ENCODE data around the gene PIK3CB.

PIK3CB gene

DNA sequence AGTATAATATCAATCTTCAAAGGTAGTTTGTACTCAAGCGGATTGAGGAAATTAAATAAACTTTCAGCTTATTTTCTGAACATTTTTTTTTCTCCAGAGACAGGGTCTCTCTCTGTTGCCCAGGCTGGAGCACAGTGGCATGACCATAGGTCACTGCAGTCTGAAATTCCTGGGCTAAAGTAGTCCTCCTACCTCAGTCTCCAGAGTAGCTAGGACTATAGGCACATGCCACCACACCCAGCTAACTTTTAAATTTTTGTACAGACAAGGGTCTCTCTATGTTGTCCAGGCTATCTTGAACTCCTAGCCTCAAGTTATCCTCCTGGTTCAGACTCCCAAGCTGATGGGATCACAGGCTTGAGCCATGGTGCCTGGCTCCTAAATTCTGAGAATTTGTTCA is 129.1 kb downstream of the PIK3CB start:
- Histone ChIP-seq H3K9me3 (ENCODE audit: control insufficient read depth, insufficient read depth, low read depth, low read length) (no peaks in the 10 kb centered on the region), H3K36me3 (ENCODE audit: control insufficient read depth in 2 of 2, insufficient read depth in 1 of 2, low read length in 2 of 2) (peaks cover 0 to 12% of the 10 kb centered on the region in 2 experiments; a peak in 1 of 3 replicates), H3K4me3 (ENCODE audit: low read depth, low read length) (no peak overlapping the region), H3K27ac (ENCODE audit: extremely low read depth, low read depth, low read length) (no peak overlapping the region), H3K4me1 (ENCODE audit: control insufficient read depth, insufficient read depth, low read length) (no peaks in the 10 kb centered on the region)
- CTCF ChIA-PET = interaction anchor here (0.8 to 7.8 kb wide), 2 partner anchors 110 to 211 kb away, joined by 4 to 66 read pairs; no protein-coding TSS in a partner anchor
- POLR2A ChIA-PET = no interaction called here
- no peak for TF ChIP-seq ZNF341 (tag by site-specific recombination; IDR thresholded peaks at IDR 0.05; ENCODE audit: low read depth)
- TF ChIP-seq, protein P1, sequence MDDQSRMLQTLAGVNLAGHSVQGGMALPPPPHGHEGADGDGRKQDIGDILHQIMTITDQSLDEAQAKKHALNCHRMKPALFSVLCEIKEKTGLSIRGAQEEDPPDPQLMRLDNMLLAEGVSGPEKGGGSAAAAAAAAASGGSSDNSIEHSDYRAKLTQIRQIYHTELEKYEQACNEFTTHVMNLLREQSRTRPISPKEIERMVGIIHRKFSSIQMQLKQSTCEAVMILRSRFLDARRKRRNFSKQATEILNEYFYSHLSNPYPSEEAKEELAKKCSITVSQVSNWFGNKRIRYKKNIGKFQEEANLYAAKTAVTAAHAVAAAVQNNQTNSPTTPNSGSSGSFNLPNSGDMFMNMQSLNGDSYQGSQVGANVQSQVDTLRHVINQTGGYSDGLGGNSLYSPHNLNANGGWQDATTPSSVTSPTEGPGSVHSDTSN (CRISPR knock-in tag; IDR thresholded peaks at IDR 0.05) = no peak
- TF ChIP-seq ZNF610 (tag by site-specific recombination; IDR thresholded peaks at IDR 0.05; ENCODE audit: borderline replicate concordance) = no peak
- TF ChIP-seq, protein P2, sequence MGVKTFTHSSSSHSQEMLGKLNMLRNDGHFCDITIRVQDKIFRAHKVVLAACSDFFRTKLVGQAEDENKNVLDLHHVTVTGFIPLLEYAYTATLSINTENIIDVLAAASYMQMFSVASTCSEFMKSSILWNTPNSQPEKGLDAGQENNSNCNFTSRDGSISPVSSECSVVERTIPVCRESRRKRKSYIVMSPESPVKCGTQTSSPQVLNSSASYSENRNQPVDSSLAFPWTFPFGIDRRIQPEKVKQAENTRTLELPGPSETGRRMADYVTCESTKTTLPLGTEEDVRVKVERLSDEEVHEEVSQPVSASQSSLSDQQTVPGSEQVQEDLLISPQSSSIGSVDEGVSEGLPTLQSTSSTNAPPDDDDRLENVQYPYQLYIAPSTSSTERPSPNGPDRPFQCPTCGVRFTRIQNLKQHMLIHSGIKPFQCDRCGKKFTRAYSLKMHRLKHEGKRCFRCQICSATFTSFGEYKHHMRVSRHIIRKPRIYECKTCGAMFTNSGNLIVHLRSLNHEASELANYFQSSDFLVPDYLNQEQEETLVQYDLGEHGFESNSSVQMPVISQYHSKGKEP (tag by site-specific recombination; IDR thresholded peaks at IDR 0.05) = no peak
- TF ChIP-seq, protein P3, sequence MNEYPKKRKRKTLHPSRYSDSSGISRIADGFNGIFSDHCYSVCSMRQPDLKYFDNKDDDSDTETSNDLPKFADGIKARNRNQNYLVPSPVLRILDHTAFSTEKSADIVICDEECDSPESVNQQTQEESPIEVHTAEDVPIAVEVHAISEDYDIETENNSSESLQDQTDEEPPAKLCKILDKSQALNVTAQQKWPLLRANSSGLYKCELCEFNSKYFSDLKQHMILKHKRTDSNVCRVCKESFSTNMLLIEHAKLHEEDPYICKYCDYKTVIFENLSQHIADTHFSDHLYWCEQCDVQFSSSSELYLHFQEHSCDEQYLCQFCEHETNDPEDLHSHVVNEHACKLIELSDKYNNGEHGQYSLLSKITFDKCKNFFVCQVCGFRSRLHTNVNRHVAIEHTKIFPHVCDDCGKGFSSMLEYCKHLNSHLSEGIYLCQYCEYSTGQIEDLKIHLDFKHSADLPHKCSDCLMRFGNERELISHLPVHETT (tag by site-specific recombination; IDR thresholded peaks at IDR 0.05) = no peak
- TF ChIP-seq ZNF707 (tag by site-specific recombination; IDR thresholded peaks at IDR 0.05) = no peak
- TF ChIP-seq, protein P4, sequence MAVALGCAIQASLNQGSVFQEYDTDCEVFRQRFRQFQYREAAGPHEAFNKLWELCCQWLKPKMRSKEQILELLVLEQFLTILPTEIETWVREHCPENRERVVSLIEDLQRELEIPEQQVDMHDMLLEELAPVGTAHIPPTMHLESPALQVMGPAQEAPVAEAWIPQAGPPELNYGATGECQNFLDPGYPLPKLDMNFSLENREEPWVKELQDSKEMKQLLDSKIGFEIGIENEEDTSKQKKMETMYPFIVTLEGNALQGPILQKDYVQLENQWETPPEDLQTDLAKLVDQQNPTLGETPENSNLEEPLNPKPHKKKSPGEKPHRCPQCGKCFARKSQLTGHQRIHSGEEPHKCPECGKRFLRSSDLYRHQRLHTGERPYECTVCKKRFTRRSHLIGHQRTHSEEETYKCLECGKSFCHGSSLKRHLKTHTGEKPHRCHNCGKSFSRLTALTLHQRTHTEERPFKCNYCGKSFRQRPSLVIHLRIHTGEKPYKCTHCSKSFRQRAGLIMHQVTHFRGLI (tag by site-specific recombination; IDR thresholded peaks at IDR 0.05) = no peak
- no peak for TF ChIP-seq ZNF114 (tag by site-specific recombination; IDR thresholded peaks at IDR 0.05)

DNA sequence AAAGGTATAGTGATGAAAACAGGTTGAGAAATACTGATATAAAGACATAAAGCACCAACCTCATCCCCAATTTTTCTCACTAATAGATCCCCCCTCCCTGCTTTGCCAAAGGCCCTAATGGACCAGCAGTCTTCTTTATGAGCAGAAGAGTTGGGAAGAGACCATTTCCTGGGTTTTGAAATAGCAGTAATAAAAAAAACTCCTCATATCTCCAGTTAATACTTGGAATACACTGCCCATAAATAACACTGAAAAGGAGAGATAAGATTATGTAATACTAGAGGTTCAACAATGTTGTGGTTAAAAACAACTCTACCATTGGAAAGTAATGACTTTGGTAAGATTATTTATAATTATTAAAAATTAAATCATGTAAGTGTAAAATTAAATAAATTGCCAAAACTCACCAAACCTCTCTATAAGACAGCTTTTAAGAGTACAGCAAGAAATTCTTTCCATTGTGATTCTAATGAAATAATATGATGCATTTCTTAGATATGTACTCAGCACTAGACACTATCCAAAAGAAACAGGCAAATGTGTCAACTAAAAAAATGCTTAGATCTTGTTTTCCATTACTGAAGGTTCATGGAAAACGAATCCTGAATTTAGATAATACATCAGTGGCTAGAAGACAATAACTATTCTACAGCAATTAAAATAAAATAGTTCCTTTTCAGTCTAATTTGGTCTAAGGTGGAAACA is 137.9 kb downstream of the PIK3CB start:
- H3K4me3 ChIP-seq (ENCODE audit: low read depth, low read length) = no peak overlapping the region

DNA sequence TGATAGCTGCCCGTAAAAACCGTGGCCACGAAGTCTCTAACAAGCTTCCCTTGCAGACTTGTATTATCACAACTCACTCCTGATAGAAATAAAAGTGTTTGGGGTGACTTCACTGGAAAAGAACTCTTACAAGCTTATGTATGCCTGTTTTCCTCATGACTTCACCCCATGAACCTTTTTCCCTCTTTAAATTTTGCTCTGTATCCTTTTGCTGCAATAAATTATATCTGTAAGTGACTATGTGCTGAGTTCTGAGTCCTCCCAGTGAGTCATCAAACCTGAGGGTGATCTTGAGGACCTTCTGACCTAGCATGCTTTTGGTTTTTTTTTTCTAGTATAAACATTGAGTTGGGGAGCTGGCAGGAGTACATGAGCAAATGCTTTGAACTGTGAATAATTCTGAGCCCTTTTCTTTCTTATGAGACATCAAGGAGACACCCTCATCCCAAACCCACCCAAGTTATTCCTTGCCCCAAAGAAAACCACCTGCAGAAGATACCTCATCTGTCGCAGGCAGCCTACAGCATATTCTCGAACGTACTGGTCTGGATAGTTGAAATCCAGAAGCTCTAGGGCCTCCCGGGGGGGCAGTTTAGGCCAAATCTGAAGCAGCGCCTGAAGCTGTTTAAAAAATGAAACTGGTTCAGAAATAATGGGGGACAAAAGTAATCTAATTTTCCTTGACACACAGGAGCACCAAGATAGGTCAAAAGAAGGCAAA is 140.3 kb downstream of the PIK3CB start:
- H3K4me1 ChIP-seq (ENCODE audit: control insufficient read depth, insufficient read depth, low read length) = peaks cover 10% of the 10 kb centered on the region
- H3K4me3 ChIP-seq (ENCODE audit: low read depth, low read length) = no peak overlapping the region
- peaks cover 0 to 4% of the 10 kb centered on the region in 2 experiments; a peak in 2 of 3 replicates for H3K36me3 ChIP-seq (ENCODE audit: control insufficient read depth in 2 of 2, insufficient read depth in 1 of 2, low read length in 2 of 2)
- no peaks in the 10 kb centered on the region for H3K9me3 ChIP-seq (ENCODE audit: control insufficient read depth, insufficient read depth, low read depth, low read length)
- POLR2A ChIA-PET = interaction anchor here (0.7 to 1.8 kb wide), 4 partner anchors 73 to 221 kb away, joined by 3 to 9 read pairs (median 6); partner anchors contain the start of genes CEP70 and FAIM
- CTCF ChIA-PET = interaction anchor here (0.6 to 4.5 kb wide), 6 partner anchors 21 to 635 kb away, joined by 3 to 43 read pairs (median 4); no protein-coding TSS in a partner anchor
- H3K27ac ChIP-seq (ENCODE audit: extremely low read depth, low read depth, low read length) = no peak overlapping the region
- TF ChIP-seq, protein P5, sequence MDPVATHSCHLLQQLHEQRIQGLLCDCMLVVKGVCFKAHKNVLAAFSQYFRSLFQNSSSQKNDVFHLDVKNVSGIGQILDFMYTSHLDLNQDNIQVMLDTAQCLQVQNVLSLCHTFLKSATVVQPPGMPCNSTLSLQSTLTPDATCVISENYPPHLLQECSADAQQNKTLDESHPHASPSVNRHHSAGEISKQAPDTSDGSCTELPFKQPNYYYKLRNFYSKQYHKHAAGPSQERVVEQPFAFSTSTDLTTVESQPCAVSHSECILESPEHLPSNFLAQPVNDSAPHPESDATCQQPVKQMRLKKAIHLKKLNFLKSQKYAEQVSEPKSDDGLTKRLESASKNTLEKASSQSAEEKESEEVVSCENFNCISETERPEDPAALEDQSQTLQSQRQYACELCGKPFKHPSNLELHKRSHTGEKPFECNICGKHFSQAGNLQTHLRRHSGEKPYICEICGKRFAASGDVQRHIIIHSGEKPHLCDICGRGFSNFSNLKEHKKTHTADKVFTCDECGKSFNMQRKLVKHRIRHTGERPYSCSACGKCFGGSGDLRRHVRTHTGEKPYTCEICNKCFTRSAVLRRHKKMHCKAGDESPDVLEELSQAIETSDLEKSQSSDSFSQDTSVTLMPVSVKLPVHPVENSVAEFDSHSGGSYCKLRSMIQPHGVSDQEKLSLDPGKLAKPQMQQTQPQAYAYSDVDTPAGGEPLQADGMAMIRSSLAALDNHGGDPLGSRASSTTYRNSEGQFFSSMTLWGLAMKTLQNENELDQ (tag by site-specific recombination; IDR thresholded peaks at IDR 0.05; ENCODE audit: low read depth) = no peak
- TF ChIP-seq KLF9 (tag by site-specific recombination; IDR thresholded peaks at IDR 0.05; ENCODE audit: low read depth) = no peak
- no peak for TF ChIP-seq ZNF585B (tag by site-specific recombination; IDR thresholded peaks at IDR 0.05)
- TF ChIP-seq, protein P6, sequence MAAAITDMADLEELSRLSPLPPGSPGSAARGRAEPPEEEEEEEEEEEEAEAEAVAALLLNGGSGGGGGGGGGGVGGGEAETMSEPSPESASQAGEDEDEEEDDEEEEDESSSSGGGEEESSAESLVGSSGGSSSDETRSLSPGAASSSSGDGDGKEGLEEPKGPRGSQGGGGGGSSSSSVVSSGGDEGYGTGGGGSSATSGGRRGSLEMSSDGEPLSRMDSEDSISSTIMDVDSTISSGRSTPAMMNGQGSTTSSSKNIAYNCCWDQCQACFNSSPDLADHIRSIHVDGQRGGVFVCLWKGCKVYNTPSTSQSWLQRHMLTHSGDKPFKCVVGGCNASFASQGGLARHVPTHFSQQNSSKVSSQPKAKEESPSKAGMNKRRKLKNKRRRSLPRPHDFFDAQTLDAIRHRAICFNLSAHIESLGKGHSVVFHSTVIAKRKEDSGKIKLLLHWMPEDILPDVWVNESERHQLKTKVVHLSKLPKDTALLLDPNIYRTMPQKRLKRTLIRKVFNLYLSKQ (tag by site-specific recombination; IDR thresholded peaks at IDR 0.05; ENCODE audit: borderline replicate concordance) = no peak
- TF ChIP-seq ZNF266 (tag by site-specific recombination; IDR thresholded peaks at IDR 0.05; ENCODE audit: low read depth) = no peak
- no peak for TF ChIP-seq HOXD13 (CRISPR knock-in tag; IDR thresholded peaks at IDR 0.05; ENCODE audit: borderline replicate concordance)
- TF ChIP-seq ZNF629 (tag by site-specific recombination; IDR thresholded peaks at IDR 0.05) = peak; percentile 94
- TF ChIP-seq YY1 (tag by site-specific recombination; IDR thresholded peaks at IDR 0.05) = no peak
- TF ChIP-seq ZNF175 (tag by site-specific recombination; IDR thresholded peaks at IDR 0.05) = no peak

More for the DNA sequence above, 137.9 kb downstream of the PIK3CB start:
- Histone ChIP-seq H3K4me1 (ENCODE audit: control insufficient read depth, insufficient read depth, low read length) (peaks cover 10% of the 10 kb centered on the region), H3K36me3 (ENCODE audit: control insufficient read depth in 2 of 2, insufficient read depth in 1 of 2, low read length in 2 of 2) (peaks cover 0 to 7% of the 10 kb centered on the region in 2 experiments; a peak in 2 of 3 replicates), H3K27ac (ENCODE audit: extremely low read depth, low read depth, low read length) (no peak overlapping the region), H3K9me3 (ENCODE audit: control insufficient read depth, insufficient read depth, low read depth, low read length) (no peaks in the 10 kb centered on the region)
- ChIA-PET CTCF (interaction anchor here (0.8 to 4.5 kb wide), 4 partner anchors 102 to 226 kb away, joined by 4 to 43 read pairs (median 14); no protein-coding TSS in a partner anchor), POLR2A (no interaction called here)
- TF ChIP-seq ZNF2 (tag by site-specific recombination; IDR thresholded peaks at IDR 0.05) (no peak), PRDM1 (tag by site-specific recombination; IDR thresholded peaks at IDR 0.05) (no peak), ZNF24 (tag by site-specific recombination; IDR thresholded peaks at IDR 0.05) (no peak), ZNF843 (tag by site-specific recombination; IDR thresholded peaks at IDR 0.05) (no peak)

Data from HEK293 (cell line).